Stimulated activated effector memory CD8-positive, alpha-beta T cell treated with anti-CD3 and anti-CD28 coated beads, Interleukin-12 subunit alpha, Interleukin-12 subunit beta, amount 100 ng/mL, for 72 hours (primary cell): ENCODE measurements around the gene CAV2.
"Not testable (repeated sequence)": the region's sequence is repeated elsewhere in the genome, so short reads cannot be mapped to it uniquely, and the experiment has no call there.

Experiments used
- ATAC-seq: fragments of 150-1000 bp; cut with Tn5 transposase; 2 replicates; pipeline ENCODE4 v1.10.0; 2021
- DNase-seq, 2 donors: peaks; one replicate each; pipeline ENCODE4 v3.0.0; 2021 to 2022; ENCODE audit warnings: low spot score in 2 of 2
- H3K27ac Mint-ChIP-seq: one replicate; pipeline ENCODE4 v1.8.0; 2022; ENCODE audit warnings: mild to moderate bottlenecking, mixed read lengths
- H3K36me3 Mint-ChIP-seq: one replicate; pipeline ENCODE4 v1.8.0; 2022; ENCODE audit warnings: mild to moderate bottlenecking, mixed read lengths
- H3K4me1 Mint-ChIP-seq: one replicate; pipeline ENCODE4 v1.8.0; 2022; ENCODE audit warnings: mixed read lengths
- H3K4me3 Mint-ChIP-seq: one replicate; pipeline ENCODE4 v1.8.0; 2022; ENCODE audit warnings: mild to moderate bottlenecking, mixed read lengths
- H3K9me3 Mint-ChIP-seq: one replicate; pipeline ENCODE4 v1.8.0; 2022; ENCODE audit warnings: mixed read lengths

Gene CAV2, protein sequence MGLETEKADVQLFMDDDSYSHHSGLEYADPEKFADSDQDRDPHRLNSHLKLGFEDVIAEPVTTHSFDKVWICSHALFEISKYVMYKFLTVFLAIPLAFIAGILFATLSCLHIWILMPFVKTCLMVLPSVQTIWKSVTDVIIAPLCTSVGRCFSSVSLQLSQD

DNA sequence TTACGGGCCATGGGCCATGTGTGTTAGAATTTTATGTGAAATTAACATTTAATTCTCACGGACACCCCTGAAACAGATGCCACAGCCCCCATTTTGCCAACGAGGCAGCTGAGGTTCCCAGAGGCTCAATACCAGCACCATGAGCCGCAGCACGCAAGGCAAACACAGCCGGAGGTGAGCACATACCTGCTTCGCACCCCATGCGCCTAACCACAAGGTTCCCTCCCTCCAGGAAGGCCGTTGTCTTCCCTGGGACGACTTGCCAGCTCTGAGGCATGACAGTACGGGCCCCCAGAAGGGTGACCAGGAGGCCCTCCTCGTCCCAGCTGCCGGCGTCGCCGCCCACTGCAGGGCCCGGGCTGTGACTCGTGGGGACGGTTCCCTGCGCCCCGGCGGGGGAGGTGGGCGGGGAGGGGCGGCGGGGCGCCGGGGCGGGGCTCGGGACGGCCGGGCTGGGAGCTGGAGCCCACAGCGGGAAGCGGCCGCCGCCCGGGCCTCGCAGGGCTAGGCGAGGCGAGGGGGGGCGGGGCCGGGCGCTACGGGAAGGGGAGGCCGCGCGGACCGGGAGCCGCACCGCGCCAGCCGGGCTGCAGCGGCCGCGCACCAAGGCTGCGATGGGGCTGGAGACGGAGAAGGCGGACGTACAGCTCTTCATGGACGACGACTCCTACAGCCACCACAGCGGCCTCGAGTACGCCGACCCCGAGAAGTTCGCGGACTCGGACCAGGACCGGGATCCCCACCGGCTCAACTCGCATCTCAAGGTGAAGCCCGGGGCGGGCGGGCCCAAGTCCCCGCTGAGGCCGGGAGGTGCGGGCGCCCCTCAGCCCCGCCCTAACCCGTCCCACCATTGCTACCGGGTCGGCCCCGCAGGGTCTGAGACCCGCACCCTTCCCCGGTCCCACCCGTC, at the start of gene CAV2:
Gene CAV2 (plus strand): TSS at position 571 of the 910 bp plus-strand sequence. CDS start 44 bp downstream, at position 615.
- Mint-ChIP-seq H3K9me3 (no peaks in the 10 kb centered on the region), H3K36me3 (no peaks in the 10 kb centered on the region), H3K4me3 (peak within 1 kb of the TSS; percentile 66), H3K4me1 (peaks cover 12% of the 10 kb centered on the region), H3K27ac (no peak within 1 kb of the TSS)
- DNase-seq: peak; percentile 14 to 53
- peak; percentile 60 for ATAC-seq

DNA sequence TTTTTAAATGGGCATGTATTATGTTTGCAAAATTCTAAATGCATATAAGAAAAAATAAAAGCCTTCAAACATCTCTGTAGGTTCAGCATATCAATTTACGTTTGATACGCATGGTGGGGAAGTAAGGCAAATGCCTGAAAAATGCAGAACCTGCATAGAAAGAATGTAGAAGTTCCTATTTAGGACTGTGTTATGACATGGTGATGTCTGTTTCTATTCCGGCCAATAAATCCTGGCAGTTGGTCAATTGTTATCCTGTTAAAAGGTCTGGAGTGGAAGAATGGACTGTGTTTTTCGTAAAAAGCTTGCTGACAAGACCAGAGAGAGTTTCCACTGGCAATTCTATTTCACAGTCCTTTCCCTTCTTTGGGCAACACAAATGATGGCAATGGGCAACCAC, 49.6 kb upstream of the CAV2 start:
- H3K4me3 Mint-ChIP-seq: no peak overlapping the region
- DNase-seq: no peak
- no peaks in the 10 kb centered on the region for H3K36me3 Mint-ChIP-seq
- ATAC-seq: no peak
- H3K27ac Mint-ChIP-seq: no peak overlapping the region
- H3K4me1 Mint-ChIP-seq: no peaks in the 10 kb centered on the region
- H3K9me3 Mint-ChIP-seq: no peaks in the 10 kb centered on the region

DNA sequence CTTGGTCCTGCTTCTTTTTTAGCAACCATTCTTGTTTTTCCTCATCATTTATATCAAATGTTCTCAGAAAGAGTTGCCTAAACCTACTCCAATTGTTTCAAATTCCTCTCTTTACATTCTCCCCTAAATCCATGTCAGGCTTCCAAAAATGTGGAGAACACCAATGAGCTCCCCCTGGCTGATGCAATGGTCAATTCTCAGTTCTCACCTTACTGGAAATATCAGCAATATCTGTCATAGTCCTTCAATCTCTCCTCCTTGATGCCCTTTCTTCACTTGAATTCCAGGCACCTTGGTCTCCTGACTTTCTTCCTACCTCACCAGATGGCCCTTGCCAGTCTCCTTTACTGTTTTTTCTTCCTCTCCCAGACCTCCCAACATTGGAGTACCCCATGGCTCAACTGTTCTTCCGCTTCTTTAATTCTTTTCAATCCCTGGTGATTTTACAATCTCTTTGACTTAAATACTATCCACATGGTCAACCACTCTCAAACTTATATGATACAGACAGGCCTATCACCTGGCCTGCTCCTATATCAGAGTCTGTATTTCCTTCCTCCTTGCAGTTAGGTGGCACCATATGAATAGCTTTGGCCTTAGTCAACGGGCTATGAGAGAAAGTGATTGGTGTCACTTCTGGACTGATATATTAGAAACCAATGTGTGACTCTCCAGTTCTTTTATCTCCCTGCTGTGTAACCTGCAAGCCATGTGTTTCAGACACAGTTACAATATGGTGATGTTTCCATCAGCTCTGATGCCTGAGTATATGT, 47.4 kb upstream of the CAV2 start:
- H3K4me1 Mint-ChIP-seq: no peaks in the 10 kb centered on the region
- H3K27ac Mint-ChIP-seq: no peak overlapping the region
- ATAC-seq: no peak
- H3K9me3 Mint-ChIP-seq: no peaks in the 10 kb centered on the region
- no peak overlapping the region for H3K4me3 Mint-ChIP-seq
- H3K36me3 Mint-ChIP-seq: no peaks in the 10 kb centered on the region
- no peak for DNase-seq

DNA sequence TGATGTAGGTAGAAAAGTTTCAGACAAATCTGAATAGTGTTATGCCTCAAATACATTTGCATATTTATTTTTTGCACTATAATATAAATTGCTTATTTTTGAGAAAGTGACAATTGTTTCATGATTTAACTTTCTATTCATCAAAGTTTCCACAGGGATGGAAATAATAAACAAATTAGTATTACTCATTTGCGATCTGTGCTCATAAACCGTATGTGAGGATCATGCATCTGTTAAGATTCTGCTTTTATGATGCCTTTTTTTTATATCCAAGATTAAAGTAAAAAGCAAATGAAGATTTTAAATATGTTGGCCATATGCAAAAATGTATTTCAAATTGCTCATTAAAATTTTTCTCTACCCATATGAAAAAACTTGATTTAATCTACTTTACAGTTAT, 45.2 kb upstream of the CAV2 start:
- Mint-ChIP-seq H3K9me3 (no peaks in the 10 kb centered on the region), H3K4me1 (no peaks in the 10 kb centered on the region), H3K36me3 (no peaks in the 10 kb centered on the region), H3K4me3 (no peak overlapping the region), H3K27ac (no peak overlapping the region)
- no peak for ATAC-seq
- DNase-seq: no peak

DNA sequence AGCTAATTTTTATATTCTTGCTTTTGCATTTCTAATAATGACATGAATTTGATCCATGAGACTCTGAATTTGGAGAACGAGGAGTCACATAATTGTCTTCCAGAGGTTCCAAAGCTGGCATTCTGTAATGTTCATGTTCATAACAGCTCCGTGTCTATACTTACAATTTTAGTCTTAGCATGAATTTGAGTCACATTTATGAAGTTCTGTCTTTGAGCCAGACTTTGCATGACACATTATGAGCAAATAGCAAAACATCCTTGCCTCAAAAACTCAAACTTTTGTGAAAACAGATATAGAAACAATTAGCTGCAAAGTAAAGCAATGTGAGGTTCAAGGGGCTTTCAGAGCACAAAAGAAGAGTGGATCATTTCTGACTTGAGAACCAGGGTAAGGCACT, 44.5 kb upstream of the CAV2 start:
- Mint-ChIP-seq H3K4me3 (no peak overlapping the region), H3K27ac (no peak overlapping the region), H3K36me3 (no peaks in the 10 kb centered on the region), H3K4me1 (no peaks in the 10 kb centered on the region), H3K9me3 (no peaks in the 10 kb centered on the region)
- no peak for ATAC-seq
- no peak for DNase-seq

DNA sequence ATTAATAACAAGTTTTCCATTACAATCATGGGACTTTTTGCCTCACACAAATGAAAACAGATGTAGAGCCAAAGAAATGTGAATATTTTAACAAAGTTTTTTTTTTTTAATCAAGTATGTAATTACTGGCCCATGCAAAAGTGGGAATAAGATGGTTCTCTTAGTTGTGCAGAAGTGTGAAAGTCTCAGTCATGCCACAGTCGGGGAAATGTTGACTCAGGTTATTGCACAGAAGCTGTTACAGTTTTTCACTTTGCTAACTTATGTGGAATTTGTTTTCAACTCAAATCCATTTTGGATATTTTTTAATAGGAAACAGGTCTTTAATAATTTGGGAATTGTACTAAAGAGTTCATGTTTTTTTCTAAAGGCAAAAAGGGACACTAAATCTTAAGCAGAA, 44.0 kb upstream of the CAV2 start:
- Mint-ChIP-seq H3K9me3 (no peaks in the 10 kb centered on the region), H3K4me3 (no peak overlapping the region), H3K4me1 (no peaks in the 10 kb centered on the region), H3K36me3 (no peaks in the 10 kb centered on the region), H3K27ac (no peak overlapping the region)
- DNase-seq: no peak
- no peak for ATAC-seq

DNA sequence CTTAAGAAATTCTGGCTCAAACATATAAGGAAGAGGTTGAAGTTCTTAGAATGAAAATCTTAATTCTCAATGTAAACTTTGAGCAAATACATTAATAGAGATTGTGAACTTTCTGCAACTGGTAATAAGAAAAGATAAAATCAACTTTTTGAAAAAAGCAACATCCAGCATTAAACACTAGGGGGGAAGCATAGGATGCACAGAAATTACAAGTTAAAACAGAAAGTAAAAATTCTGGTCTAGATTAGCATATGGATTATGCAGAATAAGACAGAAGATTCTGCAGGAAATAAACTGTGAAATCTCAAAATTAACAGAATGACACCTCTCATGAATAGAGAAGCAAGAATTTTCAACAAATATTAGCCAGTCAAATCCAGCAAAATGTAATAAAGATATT, 38.0 kb upstream of the CAV2 start:
- H3K4me1 Mint-ChIP-seq: no peaks in the 10 kb centered on the region
- H3K4me3 Mint-ChIP-seq: no peak overlapping the region
- H3K27ac Mint-ChIP-seq: no peak overlapping the region
- no peaks in the 10 kb centered on the region for H3K36me3 Mint-ChIP-seq
- no peaks in the 10 kb centered on the region for H3K9me3 Mint-ChIP-seq
- DNase-seq (no peak), ATAC-seq (no peak)

DNA sequence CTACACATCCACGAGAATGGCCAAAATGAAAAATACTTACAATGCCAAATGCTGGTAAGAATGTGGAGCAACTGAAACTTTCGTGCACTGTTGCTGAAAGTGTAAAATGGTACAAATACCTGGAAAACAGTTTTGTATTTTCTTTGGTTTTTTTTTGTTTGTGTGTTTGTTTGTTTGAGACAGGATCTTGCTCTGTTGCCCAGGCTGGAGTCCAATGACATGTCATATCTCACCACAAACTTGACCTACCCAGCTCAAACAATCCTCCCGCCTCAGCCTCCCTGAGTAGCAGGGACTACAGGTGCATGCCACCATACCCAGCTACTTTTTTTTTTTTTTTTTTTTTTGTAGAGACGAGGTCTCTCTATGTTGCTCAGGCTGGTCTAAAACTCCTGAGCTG, 35.6 kb upstream of the CAV2 start:
- ATAC-seq (no peak), DNase-seq (no peak)
- Mint-ChIP-seq H3K9me3 (no peaks in the 10 kb centered on the region), H3K36me3 (no peaks in the 10 kb centered on the region), H3K4me3 (no peak overlapping the region), H3K27ac (no peak overlapping the region), H3K4me1 (no peaks in the 10 kb centered on the region)

DNA sequence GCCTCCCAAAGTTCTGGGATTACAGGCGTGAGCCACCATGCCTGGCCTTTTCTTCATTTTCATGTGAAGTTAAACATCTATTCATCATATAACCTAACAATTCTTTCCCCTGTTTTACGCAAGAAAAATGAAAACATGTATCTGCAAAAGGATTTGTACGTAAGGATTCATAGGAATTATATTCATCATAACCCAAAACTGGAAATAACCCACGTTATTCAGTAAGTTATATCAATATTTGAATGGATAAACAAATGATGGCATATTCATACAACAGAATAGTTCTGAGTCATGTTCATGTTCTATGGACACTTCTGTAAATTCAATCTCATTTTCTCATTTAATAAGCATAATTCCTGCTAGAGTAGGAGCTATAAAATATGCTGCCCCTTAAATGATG, 35.2 kb upstream of the CAV2 start:
- Mint-ChIP-seq H3K4me1 (no peaks in the 10 kb centered on the region), H3K36me3 (no peaks in the 10 kb centered on the region), H3K9me3 (no peaks in the 10 kb centered on the region), H3K4me3 (no peak overlapping the region), H3K27ac (no peak overlapping the region)
- no peak for ATAC-seq
- DNase-seq: no peak

DNA sequence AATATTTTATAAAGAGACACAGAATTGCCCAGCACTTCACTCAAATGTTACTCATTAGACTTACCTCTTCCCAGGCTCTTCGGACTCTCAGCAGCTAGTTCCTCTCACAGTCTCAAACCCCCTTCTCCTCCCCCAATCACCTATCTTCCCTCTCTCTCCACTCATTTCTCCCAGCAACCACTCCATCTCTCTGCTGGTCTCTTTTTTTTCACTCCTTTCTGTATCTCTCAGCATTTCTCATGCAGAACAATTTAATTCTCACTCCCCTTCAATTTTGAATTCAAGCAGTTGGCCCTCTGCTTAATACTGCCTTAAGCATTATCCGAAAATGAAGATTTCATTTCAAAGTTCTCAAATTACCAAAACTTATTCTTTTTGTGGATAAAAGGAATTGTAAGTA, 34.4 kb upstream of the CAV2 start:
- Mint-ChIP-seq H3K4me3 (no peak overlapping the region), H3K27ac (no peak overlapping the region), H3K9me3 (no peaks in the 10 kb centered on the region), H3K36me3 (no peaks in the 10 kb centered on the region), H3K4me1 (no peaks in the 10 kb centered on the region)
- ATAC-seq (no peak), DNase-seq (no peak)

DNA sequence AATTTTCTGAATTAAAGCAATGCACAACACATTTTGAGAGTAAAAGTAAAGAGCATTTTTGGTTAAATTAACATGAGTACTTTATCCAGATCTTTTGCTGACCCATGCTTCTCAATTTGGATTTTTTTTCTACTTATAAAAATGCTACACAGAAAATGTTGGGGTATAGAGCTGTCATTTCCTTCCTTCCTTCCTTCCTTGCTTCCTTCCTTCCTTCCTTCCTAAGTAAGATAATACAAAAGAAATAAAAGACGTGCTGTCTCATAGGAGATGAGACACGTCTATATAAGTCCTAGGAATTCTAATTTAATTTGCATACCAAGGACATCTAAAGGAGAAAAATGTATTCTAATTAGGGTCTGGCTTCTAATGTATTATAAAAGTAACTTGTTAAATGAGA, 31.0 kb upstream of the CAV2 start:
- no peak overlapping the region for H3K4me3 Mint-ChIP-seq
- H3K9me3 Mint-ChIP-seq: no peaks in the 10 kb centered on the region
- DNase-seq: no peak
- H3K4me1 Mint-ChIP-seq: no peaks in the 10 kb centered on the region
- H3K36me3 Mint-ChIP-seq: no peaks in the 10 kb centered on the region
- H3K27ac Mint-ChIP-seq: no peak overlapping the region
- no peak for ATAC-seq

DNA sequence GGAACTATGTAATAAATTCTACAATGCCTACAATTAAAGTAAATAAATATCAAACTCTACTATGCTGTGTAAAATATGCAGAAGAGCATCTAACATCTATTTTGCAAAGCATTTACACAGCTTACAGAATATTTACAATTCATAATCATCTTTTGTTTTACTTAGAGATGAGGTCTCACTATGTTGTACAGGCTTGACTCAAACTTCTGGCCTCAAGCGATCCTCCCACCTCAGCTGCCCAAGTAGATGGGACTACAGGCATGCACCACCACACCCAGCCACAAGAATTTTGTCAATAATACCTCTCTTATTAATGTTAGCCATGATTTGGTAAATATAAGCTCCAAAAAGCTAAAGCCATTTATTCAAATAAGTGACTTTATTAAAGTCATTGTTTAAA, 21.9 kb upstream of the CAV2 start:
- ATAC-seq: no peak
- DNase-seq: no peak
- H3K36me3 Mint-ChIP-seq: no peaks in the 10 kb centered on the region
- H3K4me3 Mint-ChIP-seq: no peak overlapping the region
- peaks cover 7% of the 10 kb centered on the region for H3K4me1 Mint-ChIP-seq
- H3K9me3 Mint-ChIP-seq: peaks cover 4% of the 10 kb centered on the region
- no peak overlapping the region for H3K27ac Mint-ChIP-seq

DNA sequence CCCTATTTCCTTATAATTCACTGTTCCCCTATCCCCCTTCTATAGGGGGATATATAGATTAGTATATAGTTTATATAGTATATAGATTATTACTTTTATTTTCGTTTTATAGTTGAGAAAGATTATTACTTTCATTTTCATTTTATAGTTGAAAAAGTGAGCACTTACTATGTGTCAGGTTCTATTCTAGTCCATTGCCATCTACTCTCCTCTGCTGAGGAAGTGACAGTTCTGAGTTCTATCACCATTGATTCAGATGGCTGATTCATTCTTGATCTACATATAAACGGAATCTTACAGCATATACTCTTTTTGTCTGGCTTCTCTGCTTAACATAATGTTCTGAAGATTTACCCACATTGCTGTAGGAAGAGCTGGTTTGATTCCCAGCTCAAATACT, 20.7 kb upstream of the CAV2 start:
- DNase-seq (no peak), ATAC-seq (peak; percentile 85)
- no peak overlapping the region for H3K4me3 Mint-ChIP-seq
- peaks cover 4% of the 10 kb centered on the region for H3K9me3 Mint-ChIP-seq
- peaks cover 7% of the 10 kb centered on the region for H3K4me1 Mint-ChIP-seq
- H3K27ac Mint-ChIP-seq: no peak overlapping the region
- no peaks in the 10 kb centered on the region for H3K36me3 Mint-ChIP-seq

DNA sequence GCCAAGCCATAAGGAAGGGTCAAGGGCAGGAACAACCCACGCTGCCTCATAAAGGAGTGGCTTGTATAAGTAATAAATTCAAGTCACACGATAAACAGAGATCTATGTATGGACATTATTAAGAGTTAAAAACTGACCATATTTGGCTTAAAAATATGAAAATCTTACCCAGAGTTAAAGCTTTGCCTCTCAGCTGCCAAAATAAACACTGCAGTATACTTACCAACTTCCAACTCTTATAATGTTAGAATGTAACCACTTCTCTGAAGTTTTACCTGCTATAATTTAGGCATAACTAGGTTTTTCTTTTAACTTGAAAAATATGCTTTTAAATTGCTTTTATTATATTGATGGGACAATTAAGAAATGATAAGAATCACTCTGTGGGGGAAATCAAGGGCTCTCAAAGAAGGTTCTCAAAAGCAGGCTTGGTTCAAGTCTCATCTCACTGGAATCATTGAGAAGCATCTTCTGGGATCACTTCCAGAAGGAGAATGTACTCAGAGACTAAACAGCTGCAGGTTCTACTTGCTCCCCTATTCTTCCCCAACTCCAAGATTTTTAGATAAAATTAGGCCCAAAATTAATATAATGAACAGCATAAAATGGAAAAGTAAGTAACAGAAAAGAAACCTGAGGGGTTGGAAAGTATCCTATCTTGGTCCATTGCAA, 16.1 kb upstream of the CAV2 start:
- Mint-ChIP-seq H3K4me3 (no peak overlapping the region), H3K27ac (no peak overlapping the region), H3K9me3 (no peaks in the 10 kb centered on the region), H3K4me1 (peaks cover 7% of the 10 kb centered on the region), H3K36me3 (no peaks in the 10 kb centered on the region)
- ATAC-seq (no peak), DNase-seq (no peak)

DNA sequence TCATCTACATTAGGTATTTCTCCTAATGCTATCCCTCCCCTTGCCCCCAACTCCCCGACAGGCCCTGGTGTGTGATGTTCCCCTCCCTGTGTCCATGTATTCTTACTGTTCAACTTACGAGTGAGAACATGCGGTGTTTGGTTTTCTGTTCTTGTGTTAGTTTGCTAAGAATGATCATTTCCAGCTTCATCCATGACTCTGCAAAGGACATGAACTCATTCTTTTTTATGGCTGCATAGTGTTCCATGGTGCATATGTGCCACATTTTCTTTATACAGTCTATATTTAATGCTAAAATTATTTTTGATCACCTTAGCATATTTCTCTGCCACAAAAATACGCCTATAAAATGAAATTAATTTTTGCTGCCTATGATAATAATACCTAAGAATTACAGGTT, 15.1 kb upstream of the CAV2 start:
- ATAC-seq: not testable (repeated sequence)

More for the DNA sequence above, 15.1 kb upstream of the CAV2 start:
- H3K4me1 Mint-ChIP-seq, H3K27ac Mint-ChIP-seq, DNase-seq, H3K4me3 Mint-ChIP-seq, H3K9me3 Mint-ChIP-seq, H3K36me3 Mint-ChIP-seq: not testable (repeated sequence)
